OCI-LY7 (cell line): ENCODE measurements around the gene C1orf198.

ENCODE experiments used
- EZH2phosphoT487 ChIP-seq: fragments of 200-600 bp; sonication (generic); IDR thresholded peaks from 2 replicates; pipeline ENCODE4 v1.6.1; 2018; ENCODE audit warnings: low read depth, borderline replicate concordance, mild to moderate bottlenecking, mixed run types, antibody characterized with exemption, low read length, moderate library complexity, mixed read lengths
- TF ChIP-seq, protein P1 (sequence below): fragments of 200-600 bp; sonication (generic); conservative IDR thresholded peaks from 2 replicates; pipeline ENCODE4 v1.5.1; 2014; ENCODE audit warnings: mild to moderate bottlenecking, antibody characterized with exemption, low read length, moderate library complexity, mixed read lengths

DNA sequence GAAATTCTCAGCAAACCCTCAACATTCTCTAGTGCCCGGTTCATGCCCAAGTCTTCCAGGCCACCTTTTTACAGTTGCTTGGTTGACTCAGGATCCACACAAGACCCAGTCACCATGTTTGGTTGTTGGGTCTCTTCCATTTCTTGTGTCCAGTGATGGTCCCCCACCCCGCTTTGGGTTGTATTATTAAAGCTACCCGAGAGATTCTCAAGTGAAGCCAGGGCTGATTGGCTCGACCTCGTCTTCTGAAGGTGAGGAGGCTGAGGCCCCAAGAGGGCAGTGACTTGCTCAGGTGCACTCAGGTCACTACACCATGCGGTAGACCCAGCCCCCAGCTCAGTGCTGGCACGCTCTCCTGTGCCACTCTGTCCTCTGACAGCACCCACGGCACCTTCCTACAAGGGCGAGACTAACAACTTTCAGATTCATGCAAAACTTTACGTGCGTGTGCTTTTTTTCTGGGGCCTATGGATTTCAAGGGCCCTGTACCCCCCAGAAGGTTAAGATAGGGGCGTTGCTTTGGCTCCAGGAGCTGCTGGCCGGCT, 70.9 kb downstream of the C1orf198 start:
- TF ChIP-seq, protein P1, sequence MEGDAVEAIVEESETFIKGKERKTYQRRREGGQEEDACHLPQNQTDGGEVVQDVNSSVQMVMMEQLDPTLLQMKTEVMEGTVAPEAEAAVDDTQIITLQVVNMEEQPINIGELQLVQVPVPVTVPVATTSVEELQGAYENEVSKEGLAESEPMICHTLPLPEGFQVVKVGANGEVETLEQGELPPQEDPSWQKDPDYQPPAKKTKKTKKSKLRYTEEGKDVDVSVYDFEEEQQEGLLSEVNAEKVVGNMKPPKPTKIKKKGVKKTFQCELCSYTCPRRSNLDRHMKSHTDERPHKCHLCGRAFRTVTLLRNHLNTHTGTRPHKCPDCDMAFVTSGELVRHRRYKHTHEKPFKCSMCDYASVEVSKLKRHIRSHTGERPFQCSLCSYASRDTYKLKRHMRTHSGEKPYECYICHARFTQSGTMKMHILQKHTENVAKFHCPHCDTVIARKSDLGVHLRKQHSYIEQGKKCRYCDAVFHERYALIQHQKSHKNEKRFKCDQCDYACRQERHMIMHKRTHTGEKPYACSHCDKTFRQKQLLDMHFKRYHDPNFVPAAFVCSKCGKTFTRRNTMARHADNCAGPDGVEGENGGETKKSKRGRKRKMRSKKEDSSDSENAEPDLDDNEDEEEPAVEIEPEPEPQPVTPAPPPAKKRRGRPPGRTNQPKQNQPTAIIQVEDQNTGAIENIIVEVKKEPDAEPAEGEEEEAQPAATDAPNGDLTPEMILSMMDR: no peak
- no peak for TF ChIP-seq EZH2phosphoT487
